HG03064 (cell line): ENCODE measurements around the gene NLK.
"Not testable (repeated sequence)": the region's sequence is repeated elsewhere in the genome, so short reads cannot be mapped to it uniquely, and the experiment has no call there.

ENCODE experiments used
- ATAC-seq: cut with Tn5 transposase; IDR thresholded peaks from one replicate; pipeline ENCODE4 v1.9.1; 2021; ENCODE audit warnings: low read depth; ENCODE audit not compliant: unreplicated experiment

Gene NLK

GRCh38 chr17:28227316-28228108 lies 185.0 kb downstream of the NLK start:
- ATAC-seq = no peak

GRCh38 chr17:28228109-28228840 lies 185.8 kb downstream of the NLK start:
- ATAC-seq = no peak

GRCh38 chr17:28228986-28229729 lies 186.7 kb downstream of the NLK start:
- no peak for ATAC-seq

- ATAC-seq = no peak
These were observed 187.5 kb downstream of the NLK start for GRCh38 chr17:28230011-28230410.

DNA sequence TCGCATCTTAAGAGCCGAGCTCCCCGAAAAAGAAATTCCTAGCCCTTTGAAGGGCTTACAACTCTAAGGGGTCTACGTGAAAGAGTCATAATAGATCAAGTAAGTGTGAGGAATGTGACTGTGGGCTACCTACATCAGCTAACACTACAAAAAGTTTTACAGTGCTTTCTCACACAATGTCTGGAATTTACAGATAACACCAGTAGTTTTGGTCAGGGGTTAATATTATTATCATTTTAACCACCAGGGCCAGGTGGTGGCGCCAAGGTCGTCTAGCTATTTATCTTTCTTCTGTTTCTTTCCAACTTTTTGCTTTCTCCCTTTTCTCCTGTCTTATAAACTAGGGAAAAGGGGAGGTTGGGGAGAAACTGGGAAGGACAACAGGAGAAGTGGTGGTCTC lies 188.1 kb downstream of the NLK start:
- ATAC-seq = not testable (repeated sequence)

- not testable (repeated sequence) for ATAC-seq
These were observed 189.1 kb downstream of the NLK start for GRCh38 chr17:28231624-28232023.

DNA sequence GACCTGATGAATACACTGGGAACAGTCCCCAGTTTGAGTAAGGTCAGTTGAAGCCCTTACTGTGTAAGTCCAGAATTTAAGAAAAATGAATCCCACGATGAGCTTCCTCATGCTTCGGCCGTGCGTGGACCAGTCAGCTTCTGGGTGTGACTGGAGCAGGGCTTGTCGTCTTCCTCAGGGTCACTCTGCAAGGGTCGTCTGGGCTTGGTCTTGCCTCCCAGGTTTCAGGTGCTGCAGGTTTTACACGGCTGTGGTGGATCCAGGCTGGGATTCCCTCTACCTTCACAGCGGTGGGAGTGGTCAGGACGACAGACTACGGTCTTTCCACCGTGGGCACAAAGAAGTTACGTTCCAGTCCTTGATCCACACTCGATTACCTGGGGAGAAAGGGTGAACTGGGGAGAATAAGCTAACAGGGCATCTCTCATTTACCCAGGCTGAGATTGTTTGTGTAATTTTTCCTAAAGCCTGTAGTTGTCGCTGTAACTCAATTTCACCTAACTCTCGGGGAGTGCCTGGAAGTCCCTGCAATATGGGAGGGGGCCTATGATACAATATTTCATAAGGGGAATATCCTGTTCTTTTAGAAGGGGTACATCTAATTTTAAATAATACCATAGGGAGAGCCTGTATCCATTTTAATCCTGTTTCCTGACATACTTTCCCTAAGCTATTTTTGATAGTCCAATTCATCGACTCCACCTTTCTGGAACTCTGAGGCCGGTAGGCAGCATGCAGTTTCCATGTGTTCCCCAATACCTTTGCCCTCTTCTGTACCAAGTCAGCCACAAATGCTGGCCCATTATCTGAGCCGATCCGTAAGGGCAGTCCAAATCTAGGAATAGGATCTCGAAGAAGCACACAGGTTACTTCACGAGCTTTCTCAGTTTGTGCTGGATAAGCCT lies 190.7 kb downstream of the NLK start:
- not testable (repeated sequence) for ATAC-seq

DNA sequence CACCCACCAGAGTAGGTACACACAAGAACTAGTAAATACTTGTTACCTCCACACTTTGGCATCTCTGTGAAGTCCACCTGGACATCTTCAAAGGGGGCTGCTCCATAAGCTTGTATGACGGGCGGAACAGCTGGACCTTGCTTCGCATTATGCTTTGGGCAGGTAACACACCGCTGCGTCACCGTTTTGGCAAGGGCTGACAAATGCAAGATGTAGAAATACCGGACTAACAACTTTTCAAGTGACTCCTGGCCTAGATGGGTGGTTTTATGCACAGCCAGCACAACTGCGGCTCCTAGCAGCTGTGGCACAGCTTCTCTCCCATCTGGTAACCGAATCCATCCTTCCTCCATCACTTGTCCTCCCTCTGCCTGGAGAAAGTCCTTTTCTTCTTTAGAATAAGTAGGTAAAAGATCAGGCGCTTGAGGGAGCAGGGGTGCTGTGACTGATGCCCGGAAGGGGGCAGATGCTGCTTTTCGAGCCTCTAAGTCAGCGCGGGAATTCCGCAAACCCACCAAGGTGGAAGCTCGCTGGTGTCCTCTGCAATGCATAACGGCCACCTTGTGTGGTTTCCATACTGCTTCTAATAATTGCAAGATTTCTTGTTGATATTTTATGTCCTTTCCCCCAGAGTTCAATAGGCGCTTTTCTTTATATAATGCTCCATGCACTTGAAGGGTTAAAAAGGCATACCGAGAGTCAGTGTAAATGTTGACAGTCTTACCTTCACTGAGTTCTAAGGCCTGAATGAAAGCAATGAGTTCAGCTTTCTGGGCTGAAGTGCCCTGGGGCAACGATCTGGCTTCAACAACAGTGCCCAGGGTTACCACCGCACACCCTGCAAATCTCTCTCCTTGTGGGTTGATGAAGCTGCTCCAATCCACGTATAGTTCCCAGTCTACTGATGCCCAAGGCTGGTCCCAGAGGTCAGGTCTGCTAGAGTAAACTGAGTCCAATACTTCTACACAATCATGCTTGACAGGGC lies 191.7 kb downstream of the NLK start:
- not testable (repeated sequence) for ATAC-seq

- ATAC-seq = not testable (repeated sequence)
These were observed 192.7 kb downstream of the NLK start for GRCh38 chr17:28235066-28235700.

- not testable (repeated sequence) for ATAC-seq
These were observed 193.7 kb downstream of the NLK start for GRCh38 chr17:28236033-28236653.

DNA sequence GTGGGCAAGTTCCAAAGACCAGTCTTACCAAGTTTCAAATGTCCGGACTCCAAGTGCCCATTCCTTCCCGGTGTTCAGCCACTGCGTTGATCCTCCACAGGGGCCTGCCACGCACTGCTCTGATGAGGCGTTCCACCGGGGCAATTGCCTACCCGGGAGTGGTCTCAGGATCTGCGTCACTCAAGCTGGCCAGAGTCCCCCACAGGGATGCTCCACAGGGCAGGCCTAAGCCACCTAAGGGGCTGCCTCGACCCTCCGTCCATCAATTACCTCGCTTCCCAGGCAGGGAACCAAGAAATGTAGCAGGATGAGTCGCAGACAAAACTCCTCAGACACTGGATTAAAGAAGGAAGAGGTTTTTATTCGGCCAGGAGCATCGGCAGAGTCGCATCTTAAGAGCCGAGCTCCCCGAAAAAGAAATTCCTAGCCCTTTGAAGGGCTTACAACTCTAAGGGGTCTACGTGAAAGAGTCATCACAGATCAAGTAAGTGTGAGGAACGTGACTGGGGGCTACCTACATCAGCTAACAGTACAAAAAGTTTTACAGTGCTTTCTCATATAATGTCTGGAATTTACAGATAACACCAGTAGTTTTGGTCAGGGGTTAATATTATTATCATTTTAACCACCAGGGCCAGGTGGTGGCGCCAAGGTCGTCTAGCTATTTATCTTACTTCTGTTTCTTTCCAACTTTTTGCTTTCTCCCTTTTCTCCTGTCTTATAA lies 196.2 kb downstream of the NLK start:
- ATAC-seq = not testable (repeated sequence)

DNA sequence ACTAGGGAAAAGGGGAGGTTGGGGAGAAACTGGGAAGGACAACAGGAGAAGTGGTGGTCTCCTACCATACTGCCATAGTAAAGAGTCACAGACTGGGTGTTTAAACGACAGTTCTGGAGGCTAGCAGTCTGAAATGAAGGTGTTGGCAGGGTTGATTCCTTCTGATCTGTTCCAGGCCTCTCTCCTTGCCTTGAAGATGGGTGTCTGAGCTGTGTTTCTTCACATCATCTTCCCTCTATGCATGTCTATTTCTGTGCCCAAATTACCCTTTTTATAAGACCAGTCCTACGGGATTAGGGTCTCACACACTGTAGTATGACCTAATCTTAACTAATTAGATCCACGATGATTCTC lies 196.8 kb downstream of the NLK start:
- no peak for ATAC-seq

DNA sequence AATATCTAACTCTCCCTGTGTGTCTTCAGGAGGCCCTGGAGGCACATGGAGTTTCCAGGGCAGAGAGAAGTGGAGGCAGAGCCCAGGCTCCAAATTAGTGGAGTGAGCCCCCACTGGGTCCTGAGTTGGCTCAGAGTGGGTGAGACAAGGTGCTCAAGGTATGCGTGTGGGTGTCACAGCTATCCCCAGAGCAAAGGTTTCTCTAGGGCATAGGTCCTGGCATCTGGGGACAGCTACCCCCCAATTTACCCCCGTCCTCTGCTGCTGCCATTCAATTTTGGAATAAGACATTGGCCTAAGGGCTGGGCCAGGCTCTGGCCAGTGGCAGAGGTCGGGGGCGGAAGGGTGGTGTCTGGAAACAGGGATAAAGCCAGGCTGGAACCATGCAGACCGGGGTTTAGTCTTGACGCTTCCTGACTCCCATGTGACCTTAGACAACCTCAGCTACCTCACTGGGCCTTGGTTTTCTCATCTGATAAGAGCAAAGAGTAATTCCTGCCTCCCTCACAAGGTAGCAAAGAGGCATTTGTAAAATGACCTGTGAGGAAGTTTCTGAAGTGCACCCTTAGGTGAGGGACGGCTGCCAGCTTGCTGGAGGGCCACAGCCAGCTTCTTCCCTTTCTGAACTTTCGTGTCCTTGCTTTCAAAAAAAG lies 198.3 kb downstream of the NLK start:
- no peak for ATAC-seq

GRCh38 chr17:28242791-28243190 lies 200.3 kb downstream of the NLK start:
- ATAC-seq = no peak

DNA sequence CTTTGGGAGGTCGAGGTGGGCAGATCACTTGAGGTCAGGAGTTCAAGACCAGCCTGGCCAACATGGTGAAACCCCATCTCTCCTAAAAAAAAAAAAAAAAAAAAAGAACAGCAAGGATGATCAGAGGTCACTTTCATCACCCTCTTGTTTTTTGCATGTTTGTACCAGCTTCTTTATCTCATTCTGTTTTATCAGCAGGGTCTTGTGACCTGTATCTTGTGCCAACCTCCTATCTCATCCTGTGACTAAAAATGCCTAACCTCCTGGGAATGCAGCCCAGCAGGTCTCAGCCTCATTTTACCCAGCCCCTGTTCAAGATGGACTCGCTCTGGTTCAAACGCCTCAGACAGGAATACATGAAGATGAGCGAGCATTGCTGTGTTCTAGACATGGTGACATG lies 200.8 kb downstream of the NLK start:
- ATAC-seq = not testable (repeated sequence)

GRCh38 chr17:28244446-28244845 lies 202.0 kb downstream of the NLK start:
- ATAC-seq = no peak
